ENCODE data around the gene CBX8.

GRCh38 chr17:79842136-79842655 is 45.3 kb upstream of the CBX8 start:
- TF ChIP-seq, protein P1, sequence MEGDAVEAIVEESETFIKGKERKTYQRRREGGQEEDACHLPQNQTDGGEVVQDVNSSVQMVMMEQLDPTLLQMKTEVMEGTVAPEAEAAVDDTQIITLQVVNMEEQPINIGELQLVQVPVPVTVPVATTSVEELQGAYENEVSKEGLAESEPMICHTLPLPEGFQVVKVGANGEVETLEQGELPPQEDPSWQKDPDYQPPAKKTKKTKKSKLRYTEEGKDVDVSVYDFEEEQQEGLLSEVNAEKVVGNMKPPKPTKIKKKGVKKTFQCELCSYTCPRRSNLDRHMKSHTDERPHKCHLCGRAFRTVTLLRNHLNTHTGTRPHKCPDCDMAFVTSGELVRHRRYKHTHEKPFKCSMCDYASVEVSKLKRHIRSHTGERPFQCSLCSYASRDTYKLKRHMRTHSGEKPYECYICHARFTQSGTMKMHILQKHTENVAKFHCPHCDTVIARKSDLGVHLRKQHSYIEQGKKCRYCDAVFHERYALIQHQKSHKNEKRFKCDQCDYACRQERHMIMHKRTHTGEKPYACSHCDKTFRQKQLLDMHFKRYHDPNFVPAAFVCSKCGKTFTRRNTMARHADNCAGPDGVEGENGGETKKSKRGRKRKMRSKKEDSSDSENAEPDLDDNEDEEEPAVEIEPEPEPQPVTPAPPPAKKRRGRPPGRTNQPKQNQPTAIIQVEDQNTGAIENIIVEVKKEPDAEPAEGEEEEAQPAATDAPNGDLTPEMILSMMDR (IDR thresholded peaks at IDR 0.05; ENCODE audit: low read depth, low read length): no peak
- no peak for TF ChIP-seq EZH2phosphoT487 (IDR thresholded peaks at IDR 0.05; ENCODE audit: low read depth)

Measured in OCI-LY3 (cell line).